ENCODE results near the gene KCNMA1. TPM values are rescaled to one million over a fixed set of nuclear protein-coding genes. Genes with fewer than 3 reads are reported as not detected.

KCNMA1 gene
- total RNA-seq, 3 donors from 2014 or later: 13.6 to 37.8 (median 15.1) TPM

DNA sequence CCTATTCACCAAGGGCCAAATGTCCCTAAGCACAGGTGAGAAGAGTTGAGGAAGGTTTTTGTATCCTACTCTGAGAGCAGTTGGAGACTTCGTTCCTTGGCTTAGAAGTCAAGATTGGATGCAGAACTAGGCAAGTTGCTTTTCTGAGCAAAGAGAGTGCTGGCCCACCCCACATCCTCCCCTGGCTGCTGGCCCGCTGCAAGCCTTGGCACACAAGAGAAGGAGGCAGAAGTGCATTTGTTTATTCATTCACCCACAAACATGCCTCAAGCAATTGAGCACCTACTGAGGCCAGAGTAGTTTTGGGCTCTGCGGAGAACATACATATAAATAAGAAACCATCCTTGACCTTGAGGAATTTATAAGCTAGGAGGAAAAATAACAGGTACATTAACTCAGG lies 318.9 kb downstream of the KCNMA1 start:
- TF ChIP-seq POLR2AphosphoS5 (IDR thresholded peaks at IDR 0.05): no peak
- H3K27ac ChIP-seq: no peak overlapping the region

DNA sequence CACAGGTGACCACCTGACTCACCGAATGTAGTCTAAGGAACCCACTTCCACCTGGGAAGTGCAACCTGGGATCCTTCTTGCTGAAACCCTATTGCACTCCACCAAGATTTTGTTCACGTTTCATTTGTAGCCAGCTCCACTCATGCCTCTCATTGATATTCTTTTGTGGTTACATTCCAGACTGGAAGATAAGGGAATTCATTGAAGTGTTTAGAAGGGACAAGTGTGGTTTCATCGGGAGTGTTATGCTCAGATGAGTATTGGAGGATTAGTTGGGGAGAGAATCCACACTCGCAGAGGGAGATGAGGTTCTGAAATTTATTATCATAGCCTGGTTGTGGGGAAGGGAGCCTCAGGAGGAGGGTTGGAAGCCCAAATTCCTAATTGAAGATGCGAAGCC lies 320.4 kb downstream of the KCNMA1 start:
- H3K27me3 ChIP-seq: no peaks in the 10 kb centered on the region
- DNase-seq (ENCODE audit: low spot score in 2 of 2): no peak
- no peaks in the 10 kb centered on the region for H3K36me3 ChIP-seq
- H3K4me3 ChIP-seq: no peak overlapping the region
- no peak for TF ChIP-seq POLR2AphosphoS5 (IDR thresholded peaks at IDR 0.05)
- no peak for TF ChIP-seq POLR2A (IDR thresholded peaks at IDR 0.05)
- TF ChIP-seq, protein P1, sequence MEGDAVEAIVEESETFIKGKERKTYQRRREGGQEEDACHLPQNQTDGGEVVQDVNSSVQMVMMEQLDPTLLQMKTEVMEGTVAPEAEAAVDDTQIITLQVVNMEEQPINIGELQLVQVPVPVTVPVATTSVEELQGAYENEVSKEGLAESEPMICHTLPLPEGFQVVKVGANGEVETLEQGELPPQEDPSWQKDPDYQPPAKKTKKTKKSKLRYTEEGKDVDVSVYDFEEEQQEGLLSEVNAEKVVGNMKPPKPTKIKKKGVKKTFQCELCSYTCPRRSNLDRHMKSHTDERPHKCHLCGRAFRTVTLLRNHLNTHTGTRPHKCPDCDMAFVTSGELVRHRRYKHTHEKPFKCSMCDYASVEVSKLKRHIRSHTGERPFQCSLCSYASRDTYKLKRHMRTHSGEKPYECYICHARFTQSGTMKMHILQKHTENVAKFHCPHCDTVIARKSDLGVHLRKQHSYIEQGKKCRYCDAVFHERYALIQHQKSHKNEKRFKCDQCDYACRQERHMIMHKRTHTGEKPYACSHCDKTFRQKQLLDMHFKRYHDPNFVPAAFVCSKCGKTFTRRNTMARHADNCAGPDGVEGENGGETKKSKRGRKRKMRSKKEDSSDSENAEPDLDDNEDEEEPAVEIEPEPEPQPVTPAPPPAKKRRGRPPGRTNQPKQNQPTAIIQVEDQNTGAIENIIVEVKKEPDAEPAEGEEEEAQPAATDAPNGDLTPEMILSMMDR (IDR thresholded peaks at IDR 0.05): no peak
- H3K27ac ChIP-seq: no peak overlapping the region
- no peaks in the 10 kb centered on the region for H3K4me1 ChIP-seq
- no peaks in the 10 kb centered on the region for H3K9me3 ChIP-seq
- intact Hi-C loops (cut with DNase I; ENCODE audit: low total_unique reads): no loop called here

More for the DNA sequence above, 318.9 kb downstream of the KCNMA1 start:
- intact Hi-C loops (cut with DNase I; ENCODE audit: low total_unique reads): no loop called here
- Histone ChIP-seq H3K36me3 (no peaks in the 10 kb centered on the region), H3K9me3 (no peaks in the 10 kb centered on the region), H3K4me3 (no peak overlapping the region), H3K4me1 (no peaks in the 10 kb centered on the region), H3K27me3 (no peaks in the 10 kb centered on the region)
- peak; percentile 27 to 72 for DNase-seq (ENCODE audit: low spot score in 2 of 2)

DNA sequence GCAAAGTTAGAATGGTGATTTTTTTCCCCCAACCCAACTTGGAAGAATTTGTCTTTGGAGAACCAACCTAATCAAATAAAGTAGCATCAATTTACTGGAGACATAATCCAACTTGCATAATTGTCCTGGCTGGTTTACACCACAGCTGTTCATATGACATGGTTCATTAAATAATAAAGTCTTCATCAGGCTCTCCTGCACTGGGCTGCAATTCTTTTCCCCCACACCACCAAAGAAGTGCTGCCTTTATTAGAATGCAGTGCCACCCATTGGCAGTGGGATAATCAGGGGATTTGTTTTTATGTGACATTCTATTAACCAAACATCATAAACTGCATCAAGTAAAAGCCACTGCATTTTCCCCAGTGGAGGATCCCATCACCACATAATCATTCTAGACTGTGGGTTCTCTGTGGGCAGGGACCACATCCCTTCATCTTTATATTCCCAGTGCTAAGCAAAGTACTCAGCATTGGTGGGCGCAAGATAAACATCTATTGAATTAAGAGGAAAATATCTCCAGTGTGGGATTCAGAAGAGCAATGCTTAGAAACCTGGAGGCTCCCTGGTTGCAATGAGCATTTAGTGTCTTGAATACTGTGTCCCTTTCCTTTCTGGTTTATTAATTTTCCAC lies 322.0 kb downstream of the KCNMA1 start:
- Histone ChIP-seq H3K27me3 (no peaks in the 10 kb centered on the region), H3K4me1 (no peaks in the 10 kb centered on the region), H3K27ac (no peak overlapping the region), H3K4me3 (no peak overlapping the region), H3K36me3 (no peaks in the 10 kb centered on the region), H3K9me3 (no peaks in the 10 kb centered on the region)
- TF ChIP-seq POLR2AphosphoS5 (IDR thresholded peaks at IDR 0.05) (no peak), POLR2A (IDR thresholded peaks at IDR 0.05) (no peak)
- TF ChIP-seq, protein P1 (IDR thresholded peaks at IDR 0.05): no peak
- DNase-seq (ENCODE audit: low spot score in 2 of 2): no peak
- intact Hi-C loops (cut with DNase I; ENCODE audit: low total_unique reads): no loop called here

DNA sequence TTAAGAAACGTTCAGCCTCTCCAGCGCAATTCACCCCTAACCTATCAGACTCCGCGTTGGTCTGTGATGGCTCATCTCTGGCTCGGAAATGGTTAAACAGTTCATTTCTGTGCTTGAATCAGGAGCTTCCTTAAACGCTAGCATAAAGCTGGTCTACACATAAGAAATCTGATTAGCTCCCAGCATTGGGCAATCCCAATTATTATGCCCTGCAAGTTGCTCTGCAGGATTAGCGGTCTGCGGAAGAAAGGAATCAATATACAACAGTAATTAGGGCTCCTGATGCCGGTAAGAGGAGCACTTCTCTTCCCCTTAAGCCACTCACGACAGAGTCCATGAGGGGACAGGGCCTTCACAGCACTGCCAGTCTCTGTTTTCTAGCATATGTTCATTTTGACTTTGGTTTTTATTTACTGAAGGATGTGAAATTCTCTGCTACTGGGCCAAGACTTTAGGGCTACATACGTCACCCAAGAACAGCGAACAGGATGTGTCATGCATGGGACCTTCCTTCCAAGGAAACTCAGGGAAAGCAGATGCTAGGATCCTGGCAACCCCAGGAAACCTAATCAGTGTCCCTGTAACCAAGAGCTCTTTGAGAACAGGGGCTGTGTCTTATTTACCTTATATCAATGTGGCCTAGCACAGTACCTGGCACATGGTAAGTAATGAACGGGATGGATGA lies 324.4 kb downstream of the KCNMA1 start:
- Histone ChIP-seq H3K27ac (no peak overlapping the region), H3K36me3 (no peaks in the 10 kb centered on the region), H3K4me1 (no peaks in the 10 kb centered on the region), H3K27me3 (no peaks in the 10 kb centered on the region), H3K9me3 (no peaks in the 10 kb centered on the region), H3K4me3 (no peak overlapping the region)
- intact Hi-C loops (cut with DNase I; ENCODE audit: low total_unique reads): no loop called here
- TF ChIP-seq POLR2A (IDR thresholded peaks at IDR 0.05): no peak
- TF ChIP-seq, protein P1 (IDR thresholded peaks at IDR 0.05): no peak
- no peak for TF ChIP-seq POLR2AphosphoS5 (IDR thresholded peaks at IDR 0.05)
- DNase-seq (ENCODE audit: low spot score in 2 of 2): no peak

DNA sequence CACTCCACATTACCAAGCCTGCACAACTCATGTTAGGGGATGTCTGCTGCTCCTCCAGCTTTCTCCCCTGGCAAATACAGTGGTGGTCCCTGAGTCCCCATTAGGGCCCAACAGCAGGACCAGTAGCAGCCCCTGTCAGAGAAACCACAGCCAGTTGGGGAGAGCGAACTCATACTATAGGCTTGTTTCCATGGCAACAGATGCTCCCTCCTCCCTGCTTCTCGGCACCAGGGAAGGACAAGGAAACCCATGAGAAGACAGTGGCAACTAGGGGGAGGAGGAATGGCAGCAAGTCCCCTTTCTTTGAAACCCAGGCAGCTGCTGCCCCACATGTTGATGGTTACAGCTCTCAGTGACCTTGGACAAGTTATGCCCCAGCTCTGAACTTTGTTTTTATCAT lies 326.4 kb downstream of the KCNMA1 start:
- Histone ChIP-seq H3K4me1 (no peaks in the 10 kb centered on the region), H3K9me3 (no peaks in the 10 kb centered on the region), H3K27ac (no peak overlapping the region), H3K4me3 (no peak overlapping the region), H3K27me3 (no peaks in the 10 kb centered on the region), H3K36me3 (no peaks in the 10 kb centered on the region)
- intact Hi-C loops (cut with DNase I; ENCODE audit: low total_unique reads): no loop called here
- TF ChIP-seq POLR2AphosphoS5 (IDR thresholded peaks at IDR 0.05) (no peak), POLR2A (IDR thresholded peaks at IDR 0.05) (no peak)
- TF ChIP-seq, protein P1 (IDR thresholded peaks at IDR 0.05): no peak
- no peak for DNase-seq (ENCODE audit: low spot score in 2 of 2)
